ENCODE data around the gene TACC2.

DNA sequence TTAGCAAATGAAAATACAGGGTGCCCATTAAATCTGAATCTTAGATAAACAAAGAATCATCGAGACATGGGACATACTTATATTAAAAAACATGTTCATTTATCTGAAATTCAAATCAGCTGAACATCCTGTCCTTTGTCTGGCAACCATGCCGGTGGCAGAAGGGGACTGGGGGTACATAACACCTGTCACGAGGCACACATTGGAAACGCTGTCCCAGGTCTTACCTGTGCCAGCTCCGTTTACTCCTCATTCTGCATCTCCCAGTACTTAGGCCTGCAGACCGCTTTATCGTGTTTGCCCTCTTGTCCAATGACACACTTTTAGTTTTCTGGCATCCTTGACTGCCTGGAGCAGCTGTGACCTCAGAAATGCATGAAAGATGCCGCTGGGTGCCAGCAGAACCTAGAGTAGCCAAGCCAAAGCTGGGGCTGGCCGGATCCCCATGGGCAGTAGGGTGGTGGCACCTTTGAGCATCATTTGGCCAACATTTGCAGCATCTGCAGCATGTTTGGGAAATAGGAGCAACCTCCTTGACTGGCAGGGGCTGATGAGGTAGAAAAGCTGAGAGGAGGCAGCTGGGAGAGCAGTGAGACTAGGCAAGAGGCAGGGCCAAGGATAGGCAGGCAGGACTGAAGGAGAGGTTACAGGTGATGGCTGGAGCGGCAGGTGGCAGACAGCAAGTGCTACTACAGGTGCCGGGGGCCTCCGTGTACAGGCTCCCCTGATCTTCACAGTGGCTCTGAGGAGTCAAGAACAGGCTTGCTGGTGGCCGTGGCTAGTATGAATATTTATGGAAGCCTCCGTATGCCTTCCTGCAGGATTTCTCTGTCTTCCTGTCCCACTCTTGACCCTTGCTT is 219.8 kb downstream of the TACC2 start:
- TF ChIP-seq, protein P1, sequence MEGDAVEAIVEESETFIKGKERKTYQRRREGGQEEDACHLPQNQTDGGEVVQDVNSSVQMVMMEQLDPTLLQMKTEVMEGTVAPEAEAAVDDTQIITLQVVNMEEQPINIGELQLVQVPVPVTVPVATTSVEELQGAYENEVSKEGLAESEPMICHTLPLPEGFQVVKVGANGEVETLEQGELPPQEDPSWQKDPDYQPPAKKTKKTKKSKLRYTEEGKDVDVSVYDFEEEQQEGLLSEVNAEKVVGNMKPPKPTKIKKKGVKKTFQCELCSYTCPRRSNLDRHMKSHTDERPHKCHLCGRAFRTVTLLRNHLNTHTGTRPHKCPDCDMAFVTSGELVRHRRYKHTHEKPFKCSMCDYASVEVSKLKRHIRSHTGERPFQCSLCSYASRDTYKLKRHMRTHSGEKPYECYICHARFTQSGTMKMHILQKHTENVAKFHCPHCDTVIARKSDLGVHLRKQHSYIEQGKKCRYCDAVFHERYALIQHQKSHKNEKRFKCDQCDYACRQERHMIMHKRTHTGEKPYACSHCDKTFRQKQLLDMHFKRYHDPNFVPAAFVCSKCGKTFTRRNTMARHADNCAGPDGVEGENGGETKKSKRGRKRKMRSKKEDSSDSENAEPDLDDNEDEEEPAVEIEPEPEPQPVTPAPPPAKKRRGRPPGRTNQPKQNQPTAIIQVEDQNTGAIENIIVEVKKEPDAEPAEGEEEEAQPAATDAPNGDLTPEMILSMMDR (IDR thresholded peaks at IDR 0.05): no peak
- no peak for TF ChIP-seq POLR2A (IDR thresholded peaks at IDR 0.05)
